ENCODE measurements around the gene DMD.

GRCh38 chrX:31858915-31859314, 1352.4 kb downstream of the DMD start:
- no peak for TF ChIP-seq USF2 (IDR thresholded peaks at IDR 0.05; ENCODE audit: low read length)
- TF ChIP-seq TAF1 (IDR thresholded peaks at IDR 0.05; ENCODE audit: low read depth, low read length), result no peak
- TF ChIP-seq CREB1 (IDR thresholded peaks at IDR 0.05), result no peak
- no peak for TF ChIP-seq CTCF (IDR thresholded peaks at IDR 0.05; ENCODE audit: control extremely low read depth in 1 of 3, insufficient read depth in 1 of 3, low read depth in 1 of 3, low read length in 3 of 3)
- TF ChIP-seq JUND (IDR thresholded peaks at IDR 0.05; ENCODE audit: low read length), result no peak
- no peak for TF ChIP-seq ATF3 (IDR thresholded peaks at IDR 0.05; ENCODE audit: insufficient read depth, low read depth, low read length)
- no peak for TF ChIP-seq POLR2A (IDR thresholded peaks at IDR 0.05; ENCODE audit: control extremely low read depth in 1 of 2, low read depth in 2 of 2, low read length in 2 of 2)
- TF ChIP-seq EZH2 (IDR thresholded peaks at IDR 0.05; ENCODE audit: low read depth, low read length, severe bottlenecking), result no peak
- no peak for TF ChIP-seq JUN (IDR thresholded peaks at IDR 0.05; ENCODE audit: low read depth, low read length)
- no peak for TF ChIP-seq RFX5 (IDR thresholded peaks at IDR 0.05; ENCODE audit: borderline replicate concordance, low read depth, low read length)
- TF ChIP-seq ASH2L (IDR thresholded peaks at IDR 0.05; ENCODE audit: low read length), result no peak

Data from H1 (cell line).